22Rv1 (cell line): ENCODE data around the gene UNC5CL.

ENCODE experiments used
- H3K27ac ChIP-seq: fragments of 450-650 bp; 2 replicates; pipeline ENCODE4 v1.5.1; 2017
- CTCF ChIP-seq: fragments of 450-650 bp; IDR thresholded peaks from 2 replicates; pipeline ENCODE4 v1.5.1; 2017; ENCODE audit warnings: mild to moderate bottlenecking
- ZFX ChIP-seq: fragments of 450-650 bp; IDR thresholded peaks from 2 replicates; pipeline ENCODE4 v1.6.1; 2017; ENCODE audit warnings: antibody characterized with exemption, borderline replicate concordance

UNC5CL gene

GRCh38 chr6:41061196-41061726, 22.2 kb upstream of the UNC5CL start:
- TF ChIP-seq ZFX: no peak
- no peak for TF ChIP-seq CTCF
- no peak overlapping the region for H3K27ac ChIP-seq

- H3K27ac ChIP-seq: no peak overlapping the region
- TF ChIP-seq CTCF: no peak
- TF ChIP-seq ZFX: no peak
Measured at GRCh38 chr6:41059556-41059955, 20.5 kb upstream of the UNC5CL start.

- TF ChIP-seq CTCF: no peak
- no peak for TF ChIP-seq ZFX
- H3K27ac ChIP-seq: no peak overlapping the region
Measured at GRCh38 chr6:41058783-41059181, 19.8 kb upstream of the UNC5CL start.

GRCh38 chr6:41056768-41057490, 17.9 kb upstream of the UNC5CL start:
- no peak for TF ChIP-seq CTCF
- no peak for TF ChIP-seq ZFX
- H3K27ac ChIP-seq: no peak overlapping the region

GRCh38 chr6:41055149-41055548, 16.1 kb upstream of the UNC5CL start:
- TF ChIP-seq CTCF (no peak), ZFX (no peak)
- no peak overlapping the region for H3K27ac ChIP-seq

- H3K27ac ChIP-seq: no peak overlapping the region
- no peak for TF ChIP-seq ZFX
- TF ChIP-seq CTCF: no peak
Measured at GRCh38 chr6:41054511-41054910, 15.5 kb upstream of the UNC5CL start.

GRCh38 chr6:41053041-41053440, 14.0 kb upstream of the UNC5CL start, which contains the start of gene APOBEC2:
TSS of gene APOBEC2 (plus strand) at chr6:41053202. CDS start at chr6:41053348, 146 bp downstream.
- no peak within 1 kb of the TSS for H3K27ac ChIP-seq
- no peak for TF ChIP-seq CTCF
- no peak for TF ChIP-seq ZFX
